ENCODE data around the gene UNKL. TPM values are rescaled to one million over a fixed set of nuclear protein-coding genes. Genes with fewer than 3 reads are reported as not detected.

The UNKL gene
- total and polyA plus RNA-seq, 4 donors = 7.9 to 31.2 (median 16.9) TPM

DNA sequence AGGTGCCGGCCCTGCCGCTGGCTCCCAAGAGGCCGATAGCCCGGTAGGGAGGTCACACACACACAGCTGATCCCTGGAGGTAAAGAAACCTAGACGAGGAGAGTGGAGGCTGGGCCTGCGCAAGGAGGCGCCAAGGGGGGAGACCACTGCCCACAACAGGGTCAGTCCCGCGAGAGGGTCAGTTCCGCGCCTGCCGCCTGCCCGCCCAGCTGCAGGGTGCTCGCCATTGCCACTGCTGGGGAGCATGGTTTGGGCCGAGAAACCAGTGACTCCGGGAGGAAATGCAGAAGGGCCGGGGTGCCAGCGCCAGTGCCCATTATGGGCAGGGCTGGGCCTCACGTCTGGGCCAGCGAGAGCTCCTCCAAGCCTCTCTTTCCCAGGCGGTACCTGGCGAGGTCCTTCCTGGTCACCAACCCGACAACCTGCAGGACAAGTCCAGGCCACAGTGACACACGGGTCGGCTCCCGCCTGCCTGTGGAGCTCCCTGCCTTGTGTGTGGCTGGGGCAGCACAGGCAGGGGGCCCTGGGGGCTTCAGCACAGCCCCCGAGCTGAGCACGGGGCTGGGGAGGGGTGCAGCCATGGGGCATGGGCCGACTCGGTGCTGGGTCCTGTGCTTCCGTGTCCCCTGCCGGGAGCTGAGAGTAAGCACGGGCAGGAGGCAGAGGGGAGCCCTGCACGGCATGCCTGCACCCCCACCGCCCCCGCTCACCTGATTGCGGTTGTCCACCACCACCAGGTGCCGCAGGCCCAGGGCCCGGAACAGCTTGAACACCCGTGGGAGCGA is 32.0 kb upstream of the UNKL start:
- Histone ChIP-seq H3K9ac (ENCODE audit: insufficient read depth in 1 of 2, low read length in 2 of 2) (no peak overlapping the region), H3K36me3 (ENCODE audit: control insufficient read depth in 4 of 4, insufficient read depth in 4 of 4, low read length in 4 of 4) (peaks cover 0 to 63% (median 6%) of the 10 kb centered on the region in 4 donors), H3K9me3 (ENCODE audit: control insufficient read depth in 4 of 4, insufficient read depth in 3 of 4, low read length in 3 of 4) (no peaks in the 10 kb centered on the region), H3K4me1 (ENCODE audit: control insufficient read depth in 5 of 5, insufficient read depth in 5 of 5, low read length in 5 of 5) (no peaks in the 10 kb centered on the region), H3K27ac (ENCODE audit: low read depth in 1 of 2, low read length in 1 of 2) (no peak overlapping the region), H3K4me3 (no peak overlapping the region), H3K27me3 (ENCODE audit: control insufficient read depth in 3 of 3, insufficient read depth in 3 of 3, low read length in 2 of 3) (no peaks in the 10 kb centered on the region)
- no peak for ATAC-seq (ENCODE audit: insufficient read depth, low FRiP score)
- DNase-seq = no peak
- TF ChIP-seq, protein P1, sequence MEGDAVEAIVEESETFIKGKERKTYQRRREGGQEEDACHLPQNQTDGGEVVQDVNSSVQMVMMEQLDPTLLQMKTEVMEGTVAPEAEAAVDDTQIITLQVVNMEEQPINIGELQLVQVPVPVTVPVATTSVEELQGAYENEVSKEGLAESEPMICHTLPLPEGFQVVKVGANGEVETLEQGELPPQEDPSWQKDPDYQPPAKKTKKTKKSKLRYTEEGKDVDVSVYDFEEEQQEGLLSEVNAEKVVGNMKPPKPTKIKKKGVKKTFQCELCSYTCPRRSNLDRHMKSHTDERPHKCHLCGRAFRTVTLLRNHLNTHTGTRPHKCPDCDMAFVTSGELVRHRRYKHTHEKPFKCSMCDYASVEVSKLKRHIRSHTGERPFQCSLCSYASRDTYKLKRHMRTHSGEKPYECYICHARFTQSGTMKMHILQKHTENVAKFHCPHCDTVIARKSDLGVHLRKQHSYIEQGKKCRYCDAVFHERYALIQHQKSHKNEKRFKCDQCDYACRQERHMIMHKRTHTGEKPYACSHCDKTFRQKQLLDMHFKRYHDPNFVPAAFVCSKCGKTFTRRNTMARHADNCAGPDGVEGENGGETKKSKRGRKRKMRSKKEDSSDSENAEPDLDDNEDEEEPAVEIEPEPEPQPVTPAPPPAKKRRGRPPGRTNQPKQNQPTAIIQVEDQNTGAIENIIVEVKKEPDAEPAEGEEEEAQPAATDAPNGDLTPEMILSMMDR (IDR thresholded peaks at IDR 0.05; ENCODE audit: control extremely low read depth, extremely low read depth) = no peak
- 92 to 93% methylated on average over 41 of the region's 41 CpGs for WGBS, 2 donors

DNA sequence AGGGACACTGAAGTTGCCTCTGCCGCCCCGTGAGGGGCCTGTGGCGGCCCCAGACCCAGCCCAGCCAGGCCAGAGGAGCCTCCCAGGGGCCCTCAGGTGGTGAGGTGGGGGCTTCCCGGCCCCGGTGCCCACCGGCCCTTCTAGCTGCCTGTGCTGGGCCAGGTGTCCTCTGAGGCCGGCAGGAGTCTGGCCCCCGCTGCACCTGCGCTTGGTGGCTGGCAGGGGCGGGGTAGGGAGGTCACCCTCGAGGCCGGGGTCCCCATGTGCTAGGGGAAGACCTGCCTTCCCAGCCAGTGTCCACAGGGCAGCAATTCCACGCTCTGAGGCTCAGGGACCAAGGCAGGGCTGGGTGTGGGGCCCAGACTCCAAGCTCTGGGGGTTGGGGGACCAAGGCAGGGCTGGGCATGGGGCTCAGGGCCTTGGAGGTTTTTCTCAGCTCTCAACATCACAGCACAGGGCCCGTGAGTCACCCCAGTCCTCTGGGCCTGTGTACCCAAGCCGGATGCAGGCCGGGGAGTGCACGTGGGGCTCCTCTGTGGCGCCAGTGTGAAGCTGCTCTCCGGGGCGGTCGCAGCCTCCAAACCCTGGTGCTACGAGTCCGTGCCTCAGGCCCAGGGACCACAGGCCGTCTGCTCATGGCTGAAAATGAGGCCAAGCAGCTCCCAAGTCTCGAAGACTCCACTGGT is 31.2 kb upstream of the UNKL start:
- Histone ChIP-seq H3K9me3 (ENCODE audit: control insufficient read depth in 4 of 4, insufficient read depth in 3 of 4, low read length in 3 of 4) (no peaks in the 10 kb centered on the region), H3K27me3 (ENCODE audit: control insufficient read depth in 3 of 3, insufficient read depth in 3 of 3, low read length in 2 of 3) (no peaks in the 10 kb centered on the region), H3K27ac (ENCODE audit: low read depth in 1 of 2, low read length in 1 of 2) (no peak overlapping the region), H3K9ac (ENCODE audit: insufficient read depth in 1 of 2, low read length in 2 of 2) (no peak overlapping the region), H3K36me3 (ENCODE audit: control insufficient read depth in 4 of 4, insufficient read depth in 4 of 4, low read length in 4 of 4) (peaks cover 0 to 55% (median 6%) of the 10 kb centered on the region in 4 donors), H3K4me1 (ENCODE audit: control insufficient read depth in 5 of 5, insufficient read depth in 5 of 5, low read length in 5 of 5) (no peaks in the 10 kb centered on the region), H3K4me3 (no peak overlapping the region)
- TF ChIP-seq, protein P1 (IDR thresholded peaks at IDR 0.05; ENCODE audit: control extremely low read depth, extremely low read depth) = no peak
- no peak for ATAC-seq (ENCODE audit: insufficient read depth, low FRiP score)
- 91% methylated on average over 22 to 25 of the region's 25 CpGs for WGBS, 2 donors
- DNase-seq = peak in 1 of 3 donors; percentile 9

DNA sequence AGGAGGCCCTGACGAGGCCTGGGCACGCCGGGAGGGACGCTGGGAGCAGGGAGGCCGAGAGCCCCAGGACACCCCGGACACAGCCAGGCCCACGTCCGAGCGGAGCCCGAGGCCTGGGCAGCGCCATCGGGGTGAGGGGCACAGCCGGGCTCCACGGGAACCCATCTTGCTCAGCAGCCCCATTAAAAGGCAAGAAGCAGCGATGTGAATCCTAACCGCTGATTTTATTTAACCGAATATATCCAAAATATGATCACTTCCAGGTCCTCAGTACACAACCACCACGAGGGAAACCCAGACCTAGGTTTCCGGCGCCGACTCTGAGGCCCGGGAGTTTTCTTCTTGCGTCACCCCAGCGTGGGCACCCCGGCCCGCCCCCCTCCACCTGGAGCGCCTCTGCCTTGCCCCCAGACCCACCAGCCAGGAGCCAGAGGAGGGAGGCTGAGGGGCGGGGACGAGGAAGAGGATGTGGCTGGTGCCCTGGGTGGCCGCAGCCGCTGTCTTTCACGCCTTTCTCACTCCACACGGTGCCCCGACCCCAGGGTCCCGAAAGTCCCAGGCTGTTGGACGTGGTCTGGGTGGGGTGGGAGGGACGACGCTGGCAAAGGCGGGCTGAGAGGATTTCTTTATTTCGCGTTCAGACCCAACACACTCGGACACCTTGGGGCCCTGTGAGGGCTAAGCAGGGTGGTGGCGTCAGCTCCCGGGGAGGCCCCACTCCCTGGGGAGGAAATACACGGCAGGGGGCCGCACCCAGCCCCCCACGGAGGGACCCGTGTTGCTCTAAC is 30.4 kb upstream of the UNKL start:
- H3K4me3 ChIP-seq = no peak overlapping the region
- TF ChIP-seq, protein P1 (IDR thresholded peaks at IDR 0.05; ENCODE audit: control extremely low read depth, extremely low read depth) = no peak
- H3K27ac ChIP-seq (ENCODE audit: low read depth in 1 of 2, low read length in 1 of 2) = no peak overlapping the region
- no peak overlapping the region for H3K9ac ChIP-seq (ENCODE audit: insufficient read depth in 1 of 2, low read length in 2 of 2)
- no peaks in the 10 kb centered on the region for H3K27me3 ChIP-seq (ENCODE audit: control insufficient read depth in 3 of 3, insufficient read depth in 3 of 3, low read length in 2 of 3)
- DNase-seq (peak in 1 of 3 donors; percentile 8), ATAC-seq (ENCODE audit: insufficient read depth, low FRiP score) (no peak)
- peaks cover 0 to 48% (median 4%) of the 10 kb centered on the region in 4 donors for H3K36me3 ChIP-seq (ENCODE audit: control insufficient read depth in 4 of 4, insufficient read depth in 4 of 4, low read length in 4 of 4)
- no peaks in the 10 kb centered on the region for H3K9me3 ChIP-seq (ENCODE audit: control insufficient read depth in 4 of 4, insufficient read depth in 3 of 4, low read length in 3 of 4)
- WGBS, 2 donors = 85% methylated on average over 47 to 48 of the region's 48 CpGs
- H3K4me1 ChIP-seq (ENCODE audit: control insufficient read depth in 5 of 5, insufficient read depth in 5 of 5, low read length in 5 of 5) = no peaks in the 10 kb centered on the region
